HepG2 (cell line): ENCODE data around the gene CYP11A1. TPM values are rescaled to one million over a fixed set of nuclear protein-coding genes. Genes with fewer than 3 reads are reported as not detected.

ENCODE experiments used
- ATAC-seq: fragments of 200-7000 bp; cut with Tn5 transposase; 3 replicates; pipeline ENCODE4 v1.9.1; 2020; ENCODE audit warnings: mild to moderate bottlenecking, moderate library complexity
- BruUV-seq: library from RNA; stranded (reverse); fragments of 400-500 nt; replicated peaks from 2 replicates; lab custom pipeline; 2021; lab: Mats Ljungman, UMichigan
- CTCF ChIA-PET: fragments of 300-600 bp; formaldehyde crosslinking; extraction: SDS; loops from one replicate; lab custom pipeline; 2021; ENCODE audit warnings: low total read pairs, inconsistent platforms, low intra/inter-chr PET ratio; lab: Yijun Ruan, JAX
- POLR2A ChIA-PET: fragments of 350-600 bp; sonication (Branson Sonifier 250); formaldehyde crosslinking; loops from one replicate; lab custom pipeline; 2020; ENCODE audit warnings: antibody characterized with exemption, inconsistent platforms; lab: Yijun Ruan, JAX
- DNase-seq: peaks from one replicate; pipeline ENCODE4 v3.0.0-alpha.2; 2015; ENCODE audit warnings: low spot score
- FAIRE-seq: peaks from 3 replicates; lab custom pipeline; 2011; peaks lifted over from hg19 to GRCh38; lab: Jason Lieb, UNC
- H2AFZ ChIP-seq: one replicate; pipeline ENCODE4 v1.6.1; 2011; ENCODE audit warnings: low read length, inconsistent platforms
- H3K27ac ChIP-seq: fragments of 300-600 bp; 3 replicates; pipeline ENCODE4 v1.8.0; 2011; ENCODE audit warnings: mixed run types, mild to moderate bottlenecking, mixed read lengths, low read length, inconsistent platforms; ENCODE audit not compliant: insufficient read depth; ENCODE audit errors: extremely low read length
- H3K27me3 ChIP-seq, 2 experiments: fragments of 200-600 bp in 1 of 2; 2 replicates in 1 of 2; 3 replicates in 1 of 2; pipeline versions ENCODE4 v1.6.0 to v1.8.0; 2011; ENCODE audit warnings: low read length in 2 of 2, mild to moderate bottlenecking in 2 of 2, moderate library complexity in 2 of 2, inconsistent platforms in 1 of 2; ENCODE audit not compliant: insufficient read depth in 2 of 2, control insufficient read depth in 1 of 2
- H3K36me3 ChIP-seq, 2 experiments: fragments of 200-600 bp in 1 of 2; replicated peaks in 1 of 2; 2 replicates in 1 of 2; 3 replicates in 1 of 2; pipeline versions ENCODE4 v1.5.1 to v1.8.0; 2011; ENCODE audit warnings: low read length in 2 of 2, inconsistent platforms in 1 of 2; ENCODE audit not compliant: insufficient read depth in 2 of 2, control insufficient read depth in 1 of 2
- H3K4me1 ChIP-seq: 2 replicates; pipeline ENCODE4 v1.5.1; 2012; ENCODE audit warnings: low read length, inconsistent platforms; ENCODE audit not compliant: insufficient read depth
- H3K4me2 ChIP-seq: 2 replicates; pipeline ENCODE4 v1.6.0; 2011; ENCODE audit warnings: low read depth, low read length, inconsistent platforms
- H3K4me3 ChIP-seq, 3 experiments: fragments of 200-600 bp in 1 of 3; sonication (generic), shearing (Covaris generic) in 1 of 3; replicated peaks in 1 of 3; 2 replicates each; pipeline ENCODE4 v1.5.1; 2011 to 2016; ENCODE audit warnings: low read length in 3 of 3, inconsistent platforms in 2 of 3, low read depth in 2 of 3, mild to moderate bottlenecking in 2 of 3, control low read depth in 1 of 3, mixed read lengths in 1 of 3; ENCODE audit not compliant: insufficient read depth in 1 of 3
- H3K79me2 ChIP-seq: one replicate; pipeline ENCODE4 v1.6.1; 2011; ENCODE audit warnings: low read length, inconsistent platforms; ENCODE audit not compliant: insufficient read depth
- H3K9ac ChIP-seq: 2 replicates; pipeline ENCODE4 v1.6.0; 2011; ENCODE audit warnings: mild to moderate bottlenecking, low read depth, low read length, inconsistent platforms; ENCODE audit not compliant: insufficient read depth
- H3K9me3 ChIP-seq: 2 replicates; pipeline ENCODE4 v1.5.1; 2012; ENCODE audit warnings: mild to moderate bottlenecking, low read length
- H4K20me1 ChIP-seq: 2 replicates; pipeline ENCODE4 v1.6.0; 2011; ENCODE audit warnings: inconsistent platforms, mild to moderate bottlenecking, low read length, moderate library complexity; ENCODE audit not compliant: insufficient read depth
- AKAP8 ChIP-seq: sonication (generic); formaldehyde crosslinking; IDR thresholded peaks from 2 replicates; pipeline ENCODE4 v1.5.1; 2020; ENCODE audit warnings: mild to moderate bottlenecking, missing genetic modification reagents
- KLF11 ChIP-seq: IDR thresholded peaks from 2 replicates; pipeline ENCODE4 v1.6.1; 2016; ENCODE audit warnings: missing compliant biosample characterization
- MAFK ChIP-seq, 2 experiments: IDR thresholded peaks in 1 of 2; conservative IDR thresholded peaks in 1 of 2; 2 replicates each; pipeline ENCODE4 v1.6.1; 2011; ENCODE audit warnings: improper control_type of control experiment in 2 of 2, low read length in 2 of 2
- MED8 ChIP-seq: sonication (generic); formaldehyde crosslinking; IDR thresholded peaks from 2 replicates; pipeline ENCODE4 v1.8.1; 2023; ENCODE audit warnings: mild to moderate bottlenecking, missing genetic modification reagents; ENCODE audit not compliant: insufficient replicate concordance
- U2AF1 ChIP-seq: fragments of 200-400 bp; formaldehyde crosslinking; optimal IDR thresholded peaks from 2 replicates; pipeline ENCODE3; 2017; ENCODE audit warnings: mild to moderate bottlenecking, low read depth, low read length
- ZBTB7A ChIP-seq: sonication (generic); formaldehyde crosslinking; IDR thresholded peaks from 2 replicates; pipeline ENCODE4 v1.8.0; 2022; ENCODE audit warnings: mild to moderate bottlenecking, missing genetic modification reagents
- ZMAT3 ChIP-seq: sonication (generic); formaldehyde crosslinking; conservative IDR thresholded peaks from 2 replicates; pipeline ENCODE4 v1.7.0; 2021; ENCODE audit warnings: missing genetic modification reagents
- ZNF451 ChIP-seq: sonication (generic); formaldehyde crosslinking; IDR thresholded peaks from 2 replicates; pipeline ENCODE4 v1.5.0; 2020; ENCODE audit warnings: mild to moderate bottlenecking, missing genetic modification reagents
- ZNF605 ChIP-seq: sonication (generic); formaldehyde crosslinking; IDR thresholded peaks from 2 replicates; pipeline ENCODE4 v1.8.0; 2022; ENCODE audit warnings: mild to moderate bottlenecking, missing genetic modification reagents
- WGBS: methylation state at CpG from one replicate; pipeline ENCODE4 v1.1.6; 2017; ENCODE audit warnings: low lambda C conversion rate; 5-methylcytosine and 5-hydroxymethylcytosine counted together
- in situ Hi-C: cut with HindIII; loops from 2 replicates; pipeline ENCODE4 v1.10.0; 2017; ENCODE audit warnings: low pct_unique_long_range_greater_than_20kb; ENCODE audit not compliant: extremely low pct_ligation_motif_present
- intact Hi-C: fragments of 100-400 bp; cut with micrococcal nuclease; formaldehyde crosslinking; loops from one replicate; pipeline ENCODE4 v1.10.0; 2022; ENCODE audit not compliant: unreplicated experiment
- polyA plus RNA-seq, 8 experiments: library from polyadenylated mRNA; depleted of rRNA in 3 of 8; stranded (reverse) in 7 of 8; unstranded in 1 of 8; fragments of >200 nt; fragmentation: Illumina TruSeq in 4 of 8; extraction: Trizol in 4 of 8; gene quantifications; 2 replicates each; pipeline versions ENCODE4 v1.2.1 to v1.2.3, GENCODE V29; 2011 to 2016; ENCODE audit warnings: low read depth in 4 of 8, missing spikeins in 1 of 8, mixed read lengths in 1 of 8; ENCODE audit not compliant: insufficient read depth in 1 of 8
- total RNA-seq, 5 experiments: library from RNA; depleted of rRNA; stranded (reverse); fragments of >200 nt; fragmentation: Illumina TruSeq; extraction: Trizol; gene quantifications; 2 replicates each; pipeline ENCODE4 v1.2.3, GENCODE V29; 2016; ENCODE audit warnings: low read depth in 1 of 5
- TF ChIP-seq, protein P1 (sequence below): sonication (generic); formaldehyde crosslinking; IDR thresholded peaks from 2 replicates; pipeline ENCODE4 v1.8.0; 2023; ENCODE audit warnings: mild to moderate bottlenecking, missing genetic modification reagents
- TF ChIP-seq, protein P2 (sequence below): sonication (generic); formaldehyde crosslinking; IDR thresholded peaks from 2 replicates; pipeline ENCODE4 v1.5.0; 2020; ENCODE audit warnings: missing genetic modification reagents
- TF ChIP-seq, protein P3 (sequence below): sonication (generic); formaldehyde crosslinking; IDR thresholded peaks from 2 replicates; pipeline ENCODE4 v1.8.0; 2022; ENCODE audit warnings: mild to moderate bottlenecking, missing genetic modification reagents, moderate library complexity

CYP11A1 gene
- total and polyA plus RNA-seq, 2 of the 13 experiments (the other 11 are each of a cell fraction or from before 2014, with no cell fraction given) = 0.66 to 0.92 TPM

DNA sequence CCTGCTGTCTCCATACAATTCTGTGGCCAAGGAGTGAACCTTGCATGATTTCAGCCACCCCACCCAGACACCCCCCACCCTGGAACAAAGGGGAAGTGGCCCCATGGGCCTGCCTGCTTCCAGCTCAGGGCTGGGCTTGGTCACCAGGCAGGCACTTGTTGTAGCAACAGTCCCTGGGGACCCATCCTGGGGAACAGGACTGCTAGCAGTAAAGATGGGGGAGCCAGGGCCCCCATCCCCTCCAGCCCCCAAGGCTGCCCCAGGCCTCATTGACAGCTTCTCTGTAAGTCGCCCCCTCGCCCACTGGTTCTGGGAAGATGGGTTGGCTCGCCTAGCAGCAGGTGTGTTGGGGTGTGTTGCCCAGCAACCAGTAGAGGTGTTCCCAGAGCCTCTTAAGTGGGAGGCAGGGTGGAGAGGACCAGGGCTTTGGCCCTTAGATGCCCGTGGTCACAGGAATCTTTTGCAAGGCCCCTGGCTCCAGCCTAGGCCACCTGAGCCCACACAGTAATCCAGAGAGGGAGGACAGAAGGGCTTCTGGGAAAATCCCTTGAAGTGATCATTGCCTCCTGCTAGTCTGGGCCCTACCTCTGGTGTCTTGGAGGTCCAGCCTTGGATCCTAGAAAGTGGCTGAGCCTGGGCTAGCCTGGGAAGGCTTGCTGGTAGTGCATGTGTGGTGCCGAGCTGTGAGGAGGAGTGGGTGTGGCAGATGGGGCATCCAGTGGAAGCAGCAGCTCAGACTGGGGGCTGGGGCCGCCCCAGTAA, 48.9 kb downstream of the CYP11A1 start:
- WGBS = 0% methylated on average over 4 of the region's 6 CpGs
- no peaks in the 10 kb centered on the region for H3K9me3 ChIP-seq
- intact Hi-C loops = no loop called here
- POLR2A ChIA-PET = no interaction called here
- in situ Hi-C loops = no loop called here
- TF ChIP-seq ZMAT3 (CRISPR knock-in tag) (no peak), KLF11 (no peak), MAFK (conservative IDR thresholded peaks at IDR 0.05 in 1 of 2, IDR thresholded peaks at IDR 0.05 in 1 of 2; ENCODE audit: low read length in 2 of 2) (no peak), ZBTB7A (CRISPR knock-in tag) (no peak), ZNF451 (CRISPR knock-in tag) (no peak), AKAP8 (CRISPR knock-in tag) (no peak), ZNF605 (no peak), MED8 (CRISPR knock-in tag) (no peak), U2AF1 (no peak)
- TF ChIP-seq, protein P1, sequence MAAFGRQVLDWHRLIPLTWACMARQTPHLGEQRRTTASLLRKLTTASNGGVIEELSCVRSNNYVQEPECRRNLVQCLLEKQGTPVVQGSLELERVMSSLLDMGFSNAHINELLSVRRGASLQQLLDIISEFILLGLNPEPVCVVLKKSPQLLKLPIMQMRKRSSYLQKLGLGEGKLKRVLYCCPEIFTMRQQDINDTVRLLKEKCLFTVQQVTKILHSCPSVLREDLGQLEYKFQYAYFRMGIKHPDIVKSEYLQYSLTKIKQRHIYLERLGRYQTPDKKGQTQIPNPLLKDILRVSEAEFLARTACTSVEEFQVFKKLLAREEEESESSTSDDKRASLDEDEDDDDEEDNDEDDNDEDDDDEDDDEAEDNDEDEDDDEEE (CRISPR knock-in tag) = no peak
- TF ChIP-seq, protein P2, sequence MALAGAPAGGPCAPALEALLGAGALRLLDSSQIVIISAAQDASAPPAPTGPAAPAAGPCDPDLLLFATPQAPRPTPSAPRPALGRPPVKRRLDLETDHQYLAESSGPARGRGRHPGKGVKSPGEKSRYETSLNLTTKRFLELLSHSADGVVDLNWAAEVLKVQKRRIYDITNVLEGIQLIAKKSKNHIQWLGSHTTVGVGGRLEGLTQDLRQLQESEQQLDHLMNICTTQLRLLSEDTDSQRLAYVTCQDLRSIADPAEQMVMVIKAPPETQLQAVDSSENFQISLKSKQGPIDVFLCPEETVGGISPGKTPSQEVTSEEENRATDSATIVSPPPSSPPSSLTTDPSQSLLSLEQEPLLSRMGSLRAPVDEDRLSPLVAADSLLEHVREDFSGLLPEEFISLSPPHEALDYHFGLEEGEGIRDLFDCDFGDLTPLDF (CRISPR knock-in tag) = no peak
- TF ChIP-seq, protein P3, sequence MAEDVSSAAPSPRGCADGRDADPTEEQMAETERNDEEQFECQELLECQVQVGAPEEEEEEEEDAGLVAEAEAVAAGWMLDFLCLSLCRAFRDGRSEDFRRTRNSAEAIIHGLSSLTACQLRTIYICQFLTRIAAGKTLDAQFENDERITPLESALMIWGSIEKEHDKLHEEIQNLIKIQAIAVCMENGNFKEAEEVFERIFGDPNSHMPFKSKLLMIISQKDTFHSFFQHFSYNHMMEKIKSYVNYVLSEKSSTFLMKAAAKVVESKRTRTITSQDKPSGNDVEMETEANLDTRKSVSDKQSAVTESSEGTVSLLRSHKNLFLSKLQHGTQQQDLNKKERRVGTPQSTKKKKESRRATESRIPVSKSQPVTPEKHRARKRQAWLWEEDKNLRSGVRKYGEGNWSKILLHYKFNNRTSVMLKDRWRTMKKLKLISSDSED (CRISPR knock-in tag) = no peak
- TF ChIP-seq, all 625 proteins: peak for 0
- Histone ChIP-seq H3K4me2 (no peak overlapping the region), H3K4me1 (peaks cover 9% of the 10 kb centered on the region), H4K20me1 (no peaks in the 10 kb centered on the region), H3K36me3 (no peaks in the 10 kb centered on the region), H3K9ac (no peak overlapping the region), H3K4me3 (no peak overlapping the region), H3K27ac (no peak overlapping the region), H3K27me3 (peaks cover 2 to 19% of the 10 kb centered on the region in 2 experiments; a peak in 2 of 5 replicates), H2AFZ (no peak overlapping the region), H3K79me2 (no peaks in the 10 kb centered on the region)
- DNase-seq (no peak), FAIRE-seq (no peak), ATAC-seq (no peak)
- CTCF ChIA-PET = no interaction called here
- no TSS peak for BruUV-seq
